H1 (cell line): ENCODE measurements around the gene OR6C6. TPM values are rescaled to one million over a fixed set of nuclear protein-coding genes. Genes with fewer than 3 reads are reported as not detected.

Experiments
- CTCF ChIA-PET: fragments of 300-600 bp; sonication (Branson Sonifier 250); formaldehyde crosslinking; loops from one replicate; lab custom pipeline; 2021; ENCODE audit not compliant: partially characterized antibody; lab: Charles Lee
- POLR2A ChIA-PET: fragments of 300-600 bp; sonication (Branson Sonifier 250); formaldehyde crosslinking; loops from one replicate; lab custom pipeline; 2021; ENCODE audit warnings: inconsistent platforms; ENCODE audit not compliant: partially characterized antibody; lab: Charles Lee
- DNase-seq, 2 experiments: peaks; one replicate each; pipeline versions ENCODE4 v3.0.0 to v3.0.0-alpha.2; 2010 to 2022; ENCODE audit warnings: low spot score in 2 of 2, low read depth in 1 of 2, mixed read lengths in 1 of 2
- FAIRE-seq: peaks from 2 replicates; lab custom pipeline; 2011; peaks lifted over from hg19 to GRCh38; lab: Jason Lieb, UNC
- H2AFZ ChIP-seq: 2 replicates; pipeline ENCODE4 v1.8.1; 2012; ENCODE audit warnings: low read length, inconsistent platforms
- H2AK5ac ChIP-seq: 2 replicates; pipeline ENCODE4 v1.6.1; 2013; ENCODE audit warnings: low read depth, low read length
- H2BK120ac ChIP-seq: replicated peaks from 2 replicates; pipeline ENCODE3; 2013; ENCODE audit warnings: low read depth, low read length, inconsistent platforms
- H2BK12ac ChIP-seq: 2 replicates; pipeline ENCODE4 v1.6.1; 2013; ENCODE audit warnings: low read depth, low read length
- H2BK15ac ChIP-seq: 2 replicates; pipeline ENCODE4 v1.6.1; 2013; ENCODE audit warnings: low read length
- H2BK20ac ChIP-seq: 2 replicates; pipeline ENCODE4 v1.6.1; 2013; ENCODE audit warnings: low read length
- H2BK5ac ChIP-seq: 2 replicates; pipeline ENCODE4 v1.6.1; 2013; ENCODE audit warnings: low read depth, low read length
- H3K14ac ChIP-seq: 2 replicates; pipeline ENCODE4 v1.6.1; 2013; ENCODE audit warnings: inconsistent platforms; ENCODE audit not compliant: insufficient read length
- H3K18ac ChIP-seq: 2 replicates; pipeline ENCODE4 v1.6.1; 2013; ENCODE audit warnings: low read length; ENCODE audit errors: extremely low read depth
- H3K23ac ChIP-seq: 2 replicates; pipeline ENCODE4 v1.6.1; 2013; ENCODE audit warnings: inconsistent platforms; ENCODE audit not compliant: insufficient read length
- H3K23me2 ChIP-seq: 2 replicates; pipeline ENCODE4 v1.6.1; 2013; ENCODE audit warnings: low read depth, low read length
- H3K27ac ChIP-seq: 2 replicates; pipeline ENCODE4 v1.6.1; 2011; ENCODE audit warnings: low read depth, low read length, inconsistent platforms
- H3K27me3 ChIP-seq, 4 experiments: replicated peaks in 1 of 4; 1 replicate in 1 of 4; 2 replicates in 3 of 4; pipeline versions ENCODE4 v1.6.1 to v1.8.1; 2011 to 2013; ENCODE audit warnings: low read length in 3 of 4, mild to moderate bottlenecking in 3 of 4, inconsistent platforms in 2 of 4, mixed read lengths in 2 of 4, moderate library complexity in 1 of 4; ENCODE audit not compliant: control insufficient read depth in 3 of 4, insufficient read depth in 3 of 4; ENCODE audit errors: extremely low read depth in 1 of 4
- H3K36me3 ChIP-seq, 4 experiments: 2 replicates each; pipeline versions ENCODE4 v1.6.1 to v1.8.1; 2011 to 2013; ENCODE audit warnings: mild to moderate bottlenecking in 4 of 4, low read length in 3 of 4, moderate library complexity in 2 of 4, control low read depth in 1 of 4, inconsistent platforms in 1 of 4; ENCODE audit not compliant: insufficient read depth in 4 of 4, control insufficient read depth in 2 of 4
- H3K4ac ChIP-seq: replicated peaks from 2 replicates; pipeline ENCODE3; 2013; ENCODE audit warnings: low read length, low read depth, mixed read lengths, inconsistent platforms; ENCODE audit not compliant: insufficient read length
- H3K4me1 ChIP-seq, 4 experiments: replicated peaks in 1 of 4; 1 replicate in 1 of 4; 2 replicates in 3 of 4; pipeline versions ENCODE4 v1.6.1 to v1.8.1; 2011 to 2013; ENCODE audit warnings: low read length in 3 of 4, inconsistent platforms in 2 of 4, mixed read lengths in 1 of 4; ENCODE audit not compliant: insufficient read depth in 4 of 4, control insufficient read depth in 3 of 4
- H3K4me2 ChIP-seq, 2 experiments: 2 replicates each; pipeline versions ENCODE4 v1.6.1 to v1.8.1; 2011 to 2013; ENCODE audit warnings: low read depth in 2 of 2, low read length in 2 of 2, control low read depth in 1 of 2, inconsistent platforms in 1 of 2, mild to moderate bottlenecking in 1 of 2; ENCODE audit not compliant: insufficient read depth in 1 of 2
- H3K4me3 ChIP-seq, 4 experiments: fragments of 200-600, 300-600 bp in 1 of 4; sonication (generic), shearing (Covaris generic), sonication (Bioruptor Twin) in 1 of 4; 2 replicates each; pipeline versions ENCODE4 v1.5.1 to v1.8.1; 2011 to 2016; ENCODE audit warnings: low read length in 4 of 4, low read depth in 3 of 4, control low read depth in 2 of 4, inconsistent platforms in 2 of 4, mild to moderate bottlenecking in 2 of 4, mixed read lengths in 1 of 4, moderate library complexity in 1 of 4; ENCODE audit not compliant: insufficient read depth in 2 of 4; ENCODE audit errors: extremely low read depth in 1 of 4
- H3K56ac ChIP-seq: replicated peaks from 2 replicates; pipeline ENCODE3; 2013; ENCODE audit warnings: low read depth, mild to moderate bottlenecking, mixed read lengths, low read length, inconsistent platforms; ENCODE audit not compliant: insufficient read length
- H3K79me1 ChIP-seq: 2 replicates; pipeline ENCODE4 v1.6.1; 2013; ENCODE audit warnings: low read depth, low read length, control low read depth
- H3K79me2 ChIP-seq, 2 experiments: 2 replicates each; pipeline versions ENCODE4 v1.6.1 to v1.8.1; 2012 to 2013; ENCODE audit warnings: low read length in 2 of 2, mild to moderate bottlenecking in 2 of 2, inconsistent platforms in 1 of 2; ENCODE audit not compliant: insufficient read depth in 2 of 2, control insufficient read depth in 1 of 2
- H3K9ac ChIP-seq, 4 experiments: replicated peaks in 1 of 4; 1 replicate in 1 of 4; 2 replicates in 3 of 4; pipeline versions ENCODE4 v1.6.1 to v1.8.1; 2011 to 2013; ENCODE audit warnings: low read depth in 3 of 4, low read length in 3 of 4, control low read depth in 2 of 4, mild to moderate bottlenecking in 2 of 4, moderate library complexity in 2 of 4, inconsistent platforms in 1 of 4; ENCODE audit errors: extremely low read depth in 1 of 4
- H3K9me3 ChIP-seq, 2 experiments: 2 replicates each; pipeline versions ENCODE4 v1.6.1 to v1.8.1; 2012 to 2013; ENCODE audit warnings: mild to moderate bottlenecking in 2 of 2, moderate library complexity in 2 of 2, control low read depth in 1 of 2, inconsistent platforms in 1 of 2, low read depth in 1 of 2, low read length in 1 of 2, mixed read lengths in 1 of 2; ENCODE audit not compliant: insufficient read depth in 2 of 2
- H4K20me1 ChIP-seq, 2 experiments: replicated peaks in 1 of 2; 2 replicates each; pipeline versions ENCODE3 to v1.8.1; 2011 to 2013; ENCODE audit warnings: inconsistent platforms in 2 of 2, low read length in 2 of 2, mild to moderate bottlenecking in 1 of 2; ENCODE audit not compliant: insufficient read depth in 2 of 2, control insufficient read depth in 1 of 2
- H4K5ac ChIP-seq: 2 replicates; pipeline ENCODE4 v1.6.1; 2013; ENCODE audit warnings: low read length, low read depth, mixed read lengths, inconsistent platforms; ENCODE audit not compliant: insufficient read length
- H4K8ac ChIP-seq: 2 replicates; pipeline ENCODE4 v1.8.0; 2013; ENCODE audit warnings: mild to moderate bottlenecking, moderate library complexity, low read length, inconsistent platforms; ENCODE audit not compliant: insufficient read depth; ENCODE audit errors: extremely low read depth
- H4K91ac ChIP-seq: replicated peaks from 2 replicates; pipeline ENCODE3; 2013; ENCODE audit warnings: low read length, mixed read lengths, inconsistent platforms; ENCODE audit not compliant: insufficient read length
- CREB1 ChIP-seq: IDR thresholded peaks from 2 replicates; pipeline ENCODE4 v1.6.1; 2012; ENCODE audit warnings: inconsistent platforms
- JUND ChIP-seq: IDR thresholded peaks from 2 replicates; pipeline ENCODE4 v1.6.1; 2011; ENCODE audit warnings: mild to moderate bottlenecking, improper control_type of control experiment, low read length
- RAD21 ChIP-seq, 2 experiments: IDR thresholded peaks in 1 of 2; conservative IDR thresholded peaks in 1 of 2; 2 replicates each; pipeline ENCODE4 v1.6.1; 2011; ENCODE audit warnings: low read depth in 2 of 2, low read length in 2 of 2, improper control_type of control experiment in 1 of 2, inconsistent platforms in 1 of 2, mild to moderate bottlenecking in 1 of 2, moderate library complexity in 1 of 2
- SIN3A ChIP-seq, 2 experiments: IDR thresholded peaks in 1 of 2; conservative IDR thresholded peaks in 1 of 2; 2 replicates each; pipeline ENCODE4 v1.6.1; 2011 to 2012; ENCODE audit warnings: low read length in 2 of 2, improper control_type of control experiment in 1 of 2, low read depth in 1 of 2, mild to moderate bottlenecking in 1 of 2
- WGBS, 2 experiments: shearing (Covaris generic) in 1 of 2; methylation state at CpG; one replicate each; pipeline versions ENCODE4 v1.1.6 to v1.1.7; 2013 to 2015; ENCODE audit warnings: low lambda C conversion rate in 2 of 2, mixed read lengths in 2 of 2, inconsistent platforms in 1 of 2, low coverage in 1 of 2, missing lambda C conversion rate in 1 of 2; ENCODE audit not compliant: insufficient replicate concordance in 2 of 2, insufficient coverage in 1 of 2, insufficient read length in 1 of 2; ENCODE audit errors: extremely low coverage in 1 of 2, missing lambda C conversion rate in 1 of 2; 5-methylcytosine and 5-hydroxymethylcytosine counted together
- polyA plus RNA-seq, 7 experiments: library from polyadenylated mRNA; depleted of rRNA in 3 of 7; stranded (reverse) in 5 of 7; unstranded in 2 of 7; fragments of >200 nt in 5 of 7; fragments of 200-250 nt in 2 of 7; gene quantifications; 1 replicate in 5 of 7; 2 replicates in 1 of 7; 4 replicates in 1 of 7; pipeline versions ENCODE4 v1.2.1 to v1.2.3, GENCODE V29; 2011 to 2013; ENCODE audit warnings: missing spikeins in 2 of 7, mixed read lengths in 2 of 7
- total RNA-seq: library from RNA; stranded (reverse); fragmentation: NEBNext Ultra II Directional; extraction: Animal tissue kit (Norgen Biotek cat#: 25700); gene quantifications from 2 replicates; pipeline ENCODE4 v1.2.1, GENCODE V29; 2021

Gene OR6C6
- total and polyA plus RNA-seq, 2 of the 8 experiments (the other 6 are each of a cell fraction or from before 2014, with no cell fraction given): not detected

- Histone ChIP-seq H3K4me3 (no peak overlapping the region), H3K27ac (no peak overlapping the region), H3K14ac (no peak overlapping the region), H3K4me1 (no peaks in the 10 kb centered on the region), H4K91ac (no peak overlapping the region), H3K79me1 (no peaks in the 10 kb centered on the region), H2BK20ac (no peak overlapping the region), H4K20me1 (no peaks in the 10 kb centered on the region), H3K23ac (no peak overlapping the region), H4K5ac (no peak overlapping the region), H3K23me2 (no peaks in the 10 kb centered on the region), H2AK5ac (no peak overlapping the region), H3K4ac (no peak overlapping the region), H3K9me3 (no peaks in the 10 kb centered on the region), H3K27me3 (no peaks in the 10 kb centered on the region), H3K4me2 (no peak overlapping the region), H3K56ac (no peak overlapping the region), H3K36me3 (no peaks in the 10 kb centered on the region), H3K79me2 (no peaks in the 10 kb centered on the region), H2BK12ac (no peak overlapping the region), H2BK5ac (no peak overlapping the region), H2BK120ac (no peak overlapping the region), H3K18ac (no peak overlapping the region), H3K9ac (no peak overlapping the region), H2BK15ac (no peak overlapping the region), H4K8ac (no peak overlapping the region), H2AFZ (no peak overlapping the region)
- TF ChIP-seq JUND (no peak), RAD21 (IDR thresholded peaks at IDR 0.05 in 1 of 2, conservative IDR thresholded peaks at IDR 0.05 in 1 of 2; ENCODE audit: low read depth in 2 of 2, low read length in 2 of 2) (no peak), SIN3A (conservative IDR thresholded peaks at IDR 0.05 in 1 of 2, IDR thresholded peaks at IDR 0.05 in 1 of 2; ENCODE audit: low read depth in 1 of 2, low read length in 2 of 2) (no peak), CREB1 (no peak)
- no peak for DNase-seq
- CTCF ChIA-PET: no interaction called here
- WGBS, 2 experiments: 88% methylated on average over 2 of the region's 2 CpGs; no CpG with 5 or more reads in 1 of the 2 experiments
- no peak for FAIRE-seq
- POLR2A ChIA-PET: no interaction called here
These were observed 15.4 kb downstream of the OR6C6 start for GRCh38 chr12:55280991-55281390.
